Fibroblast of lung (primary cell): ENCODE results near the gene ZNF277. TPM values are rescaled to one million over a fixed set of nuclear protein-coding genes. Genes with fewer than 3 reads are reported as not detected.

Source experiments
- DNase-seq, 2 donors: peaks; one replicate each; pipeline versions ENCODE4 v3.0.0 to v3.0.0-alpha.2; 2010; ENCODE audit warnings: low read depth in 2 of 2
- H2AFZ ChIP-seq: 2 replicates; pipeline ENCODE4 v1.5.1; 2012; ENCODE audit warnings: low read length, control low read depth, inconsistent platforms
- H3K27ac ChIP-seq: 2 replicates; pipeline ENCODE4 v1.5.1; 2011; ENCODE audit warnings: low read length, control low read depth; ENCODE audit not compliant: insufficient read depth
- H3K27me3 ChIP-seq: 2 replicates; pipeline ENCODE4 v1.5.1; 2011; ENCODE audit warnings: mild to moderate bottlenecking, low read length; ENCODE audit not compliant: control insufficient read depth, insufficient read depth
- H3K36me3 ChIP-seq: 2 replicates; pipeline ENCODE4 v1.5.1; 2011; ENCODE audit warnings: low read length; ENCODE audit not compliant: control insufficient read depth, insufficient read depth
- H3K4me1 ChIP-seq: 2 replicates; pipeline ENCODE4 v1.5.1; 2011; ENCODE audit warnings: low read length; ENCODE audit not compliant: control insufficient read depth, insufficient read depth; ENCODE audit errors: extremely low read depth
- H3K4me2 ChIP-seq: 2 replicates; pipeline ENCODE4 v1.5.1; 2011; ENCODE audit warnings: low read length, control low read depth; ENCODE audit not compliant: insufficient read depth; ENCODE audit errors: extremely low read depth
- H3K4me3 ChIP-seq, 4 experiments: fragments of 200-600 bp in 1 of 4; sonication (generic) in 1 of 4; replicated peaks in 1 of 4; 2 replicates each; pipeline ENCODE4 v1.5.1; 2011 to 2016; ENCODE audit warnings: low read length in 4 of 4, low read depth in 3 of 4, mild to moderate bottlenecking in 3 of 4, control low read depth in 2 of 4, inconsistent platforms in 1 of 4, mixed read lengths in 1 of 4; ENCODE audit not compliant: insufficient read depth in 1 of 4; ENCODE audit errors: control extremely low read depth in 1 of 4
- H3K79me2 ChIP-seq: 2 replicates; pipeline ENCODE4 v1.5.1; 2012; ENCODE audit warnings: mild to moderate bottlenecking, low read length, inconsistent platforms; ENCODE audit not compliant: control insufficient read depth, insufficient read depth
- H3K9ac ChIP-seq: 2 replicates; pipeline ENCODE4 v1.5.1; 2011; ENCODE audit warnings: mild to moderate bottlenecking, low read length, control low read depth; ENCODE audit not compliant: insufficient read depth
- H3K9me3 ChIP-seq: 2 replicates; pipeline ENCODE4 v1.5.1; 2012; ENCODE audit warnings: low read depth, low read length; ENCODE audit not compliant: control insufficient read depth, insufficient read depth
- H4K20me1 ChIP-seq: 2 replicates; pipeline ENCODE4 v1.5.1; 2011; ENCODE audit warnings: low read length; ENCODE audit not compliant: control insufficient read depth, insufficient read depth; ENCODE audit errors: extremely low read depth
- CTCF ChIP-seq, 2 donors: IDR thresholded peaks in 1 of 2; conservative IDR thresholded peaks in 1 of 2; 1 replicate in 1 of 2; 2 replicates in 1 of 2; pipeline ENCODE4 v1.5.1; 2011 to 2012; ENCODE audit warnings: low read length in 2 of 2, control low read depth in 1 of 2, inconsistent platforms in 1 of 2, low read depth in 1 of 2, mild to moderate bottlenecking in 1 of 2
- EZH2 ChIP-seq: IDR thresholded peaks from 2 replicates; pipeline ENCODE4 v1.5.1; 2012; ENCODE audit warnings: low read length, control low read depth, mild to moderate bottlenecking; ENCODE audit errors: missing control alignments
- polyA plus RNA-seq, 2 donors: library from polyadenylated mRNA; depleted of rRNA in 1 of 2; stranded (reverse) in 1 of 2; unstranded in 1 of 2; fragments of >200 nt; gene quantifications; 2 replicates each; pipeline ENCODE4 v1.2.1, GENCODE V29; 2011 to 2012; ENCODE audit warnings: missing spikeins in 1 of 2
- total RNA-seq: library from RNA; depleted of rRNA; stranded (reverse); fragments of >200 nt; gene quantifications from 2 replicates; pipeline ENCODE4 v1.2.1, GENCODE V29; 2014

The ZNF277 gene
- total and polyA plus RNA-seq, 2 donors (not counting 1 experiment from before 2014, with no cell fraction given), result 23.1 to 66.6 TPM

GRCh38 chr7:112282476-112283188 lies 76.1 kb downstream of the ZNF277 start:
- no peak overlapping the region for H3K27ac ChIP-seq
- TF ChIP-seq EZH2 (no peak), CTCF (conservative IDR thresholded peaks at IDR 0.05 in 1 of 2, IDR thresholded peaks at IDR 0.05 in 1 of 2; ENCODE audit: low read depth in 1 of 2, low read length in 2 of 2) (no peak)
- no peak overlapping the region for H3K4me3 ChIP-seq
- H3K9ac ChIP-seq, result no peak overlapping the region
- no peaks in the 10 kb centered on the region for H4K20me1 ChIP-seq
- H3K36me3 ChIP-seq, result no peaks in the 10 kb centered on the region
- H3K9me3 ChIP-seq, result no peaks in the 10 kb centered on the region
- H2AFZ ChIP-seq, result no peak overlapping the region
- no peaks in the 10 kb centered on the region for H3K4me1 ChIP-seq
- no peaks in the 10 kb centered on the region for H3K79me2 ChIP-seq
- no peak overlapping the region for H3K4me2 ChIP-seq
- H3K27me3 ChIP-seq, result no peaks in the 10 kb centered on the region
- no peak for DNase-seq

- H2AFZ ChIP-seq, result no peak overlapping the region
Observed at GRCh38 chr7:112283382-112283910, 77.0 kb downstream of the ZNF277 start.

GRCh38 chr7:112286250-112287086 lies 80.0 kb downstream of the ZNF277 start:
- Histone ChIP-seq H3K4me3 (no peak overlapping the region), H3K4me1 (no peaks in the 10 kb centered on the region), H4K20me1 (no peaks in the 10 kb centered on the region), H3K79me2 (no peaks in the 10 kb centered on the region), H3K27me3 (no peaks in the 10 kb centered on the region), H3K27ac (no peak overlapping the region), H3K4me2 (no peak overlapping the region), H2AFZ (no peak overlapping the region), H3K9me3 (no peaks in the 10 kb centered on the region), H3K9ac (no peak overlapping the region), H3K36me3 (no peaks in the 10 kb centered on the region)
- no peak for DNase-seq
- TF ChIP-seq CTCF (conservative IDR thresholded peaks at IDR 0.05 in 1 of 2, IDR thresholded peaks at IDR 0.05 in 1 of 2; ENCODE audit: low read depth in 1 of 2, low read length in 2 of 2) (no peak), EZH2 (no peak)

More at GRCh38 chr7:112283382-112283910, 77.0 kb downstream of the ZNF277 start:
- Histone ChIP-seq H3K4me3 (no peak overlapping the region), H3K9me3 (no peaks in the 10 kb centered on the region), H3K27ac (no peak overlapping the region), H4K20me1 (no peaks in the 10 kb centered on the region), H3K36me3 (no peaks in the 10 kb centered on the region), H3K4me1 (no peaks in the 10 kb centered on the region), H3K27me3 (no peaks in the 10 kb centered on the region), H3K9ac (no peak overlapping the region), H3K79me2 (no peaks in the 10 kb centered on the region), H3K4me2 (no peak overlapping the region)
- no peak for TF ChIP-seq EZH2
- no peak for DNase-seq
